Hepatocyte (in vitro differentiated cells): ENCODE results near the gene CACNA2D1.

ENCODE experiments used
- CTCF ChIP-seq: fragments of 200-600 bp; sonication (generic); IDR thresholded peaks from 2 replicates; pipeline ENCODE4 v1.5.1; 2016; ENCODE audit warnings: antibody characterized with exemption, mild to moderate bottlenecking; ENCODE audit not compliant: poor library complexity
- EZH2 ChIP-seq: fragments of 200-600 bp; sonication (generic); IDR thresholded peaks from 2 replicates; pipeline ENCODE4 v1.6.1; 2016; ENCODE audit warnings: antibody characterized with exemption, mild to moderate bottlenecking, borderline replicate concordance

- no peak for TF ChIP-seq CTCF
- TF ChIP-seq EZH2, result no peak
Measured at GRCh38 chr7:82172881-82173280, 270.7 kb downstream of the CACNA2D1 start.
